ENCODE data around the gene CPNE7. TPM values are rescaled to one million over a fixed set of nuclear protein-coding genes. Genes with fewer than 3 reads are reported as not detected.

The CPNE7 gene
- total and polyA plus RNA-seq, 7 experiments from 2014 or later = 0.39 to 5.2 TPM; not detected in 5

- H3K9me3 ChIP-seq (ENCODE audit: control insufficient read depth in 2 of 3, low read length in 3 of 3) = no peaks in the 10 kb centered on the region
- ATAC-seq (no peak), DNase-seq (no peak)
- H3K4me3 ChIP-seq (ENCODE audit: low read length) = no peak overlapping the region
- CTCF ChIA-PET = no interaction called here
- peaks cover 0 to 61% (median 21%) of the 10 kb centered on the region in 3 experiments for H3K36me3 ChIP-seq (ENCODE audit: control insufficient read depth in 2 of 3, insufficient read depth in 3 of 3, low read length in 3 of 3)
- no peak overlapping the region for H3K27ac Mint-ChIP-seq
- H3K27ac ChIP-seq (ENCODE audit: low read depth, low read length) = no peak overlapping the region
- peaks cover 0 to 18% (median 0%) of the 10 kb centered on the region in 5 donors for H3K36me3 Mint-ChIP-seq
- H3K27me3 Mint-ChIP-seq = no peaks in the 10 kb centered on the region
- POLR2A ChIA-PET = no interaction called here
- H3K4me1 ChIP-seq (ENCODE audit: control insufficient read depth in 2 of 2, insufficient read depth in 2 of 2, low read length in 2 of 2) = no peaks in the 10 kb centered on the region
- H3K27me3 ChIP-seq (ENCODE audit: control insufficient read depth in 2 of 2, insufficient read depth in 2 of 2, low read length in 2 of 2) = no peaks in the 10 kb centered on the region
- H3K4me3 Mint-ChIP-seq = no peak overlapping the region
- intact Hi-C loops (cut with micrococcal nuclease) = no loop called here
- no peaks in the 10 kb centered on the region for H3K9me3 Mint-ChIP-seq
- peaks cover 0 to under 1% (median under 1%) of the 10 kb centered on the region in 7 donors for H3K4me1 Mint-ChIP-seq
Measured at GRCh38 chr16:89646270-89646669, 70.7 kb downstream of the CPNE7 start.

Other genes starting within 250 kb of the CPNE7 start
- 100 to 1,000 TPM; 178 to 254 (median 240) TPM for gene ANKRD11, start 85.2 kb upstream of the CPNE7 start, total RNA-seq
- 10 to 100 TPM in 1 of 2 donors, 1 to 10 TPM in 1; 8.7 to 28.4 TPM for gene ANKRD11, start 85.2 kb upstream of the CPNE7 start, polyA plus RNA-seq
- gene SPG7, start 67.4 kb upstream of the CPNE7 start, total RNA-seq = 100 to 1,000 TPM; 129 to 181 (median 170) TPM
- gene SPG7, start 67.4 kb upstream of the CPNE7 start, polyA plus RNA-seq = 10 to 100 TPM; 48.6 to 56.6 TPM
- gene RPL13, start 15.1 kb upstream of the CPNE7 start, total RNA-seq = 1,000 to 10,000 TPM; 2,239 to 5,631 (median 5,332) TPM
- gene RPL13, start 15.1 kb upstream of the CPNE7 start, polyA plus RNA-seq = 1,000 to 10,000 TPM; 6,375 to 8,810 TPM
- gene DPEP1, start 37.9 kb downstream of the CPNE7 start, total RNA-seq = not detected
- not detected for gene DPEP1, start 37.9 kb downstream of the CPNE7 start, polyA plus RNA-seq
- 10 to 100 TPM; 64.4 to 99.0 (median 65.9) TPM for gene CHMP1A, start 82.0 kb downstream of the CPNE7 start, total RNA-seq
- 10 to 100 TPM; 54.7 to 61.6 TPM for gene CHMP1A, start 82.0 kb downstream of the CPNE7 start, polyA plus RNA-seq
- 10 to 100 TPM in 2 of 5 experiments, 1 to 10 TPM in 3; 6.4 to 17.0 (median 7.9) TPM for gene SPATA33, start 82.1 kb downstream of the CPNE7 start, total RNA-seq
- 1 to 10 TPM; 2.4 to 2.6 TPM for gene SPATA33, start 82.1 kb downstream of the CPNE7 start, polyA plus RNA-seq
- gene CDK10, start 110.9 kb downstream of the CPNE7 start, total RNA-seq = 100 to 1,000 TPM in 3 of 5 experiments, 10 to 100 TPM in 2; 91.5 to 150 (median 102) TPM
- gene CDK10, start 110.9 kb downstream of the CPNE7 start, polyA plus RNA-seq = 10 to 100 TPM; 32.8 to 68.4 TPM
- 10 to 100 TPM in 3 of 5 experiments, 1 to 10 TPM in 2; 8.4 to 32.2 (median 12.0) TPM for gene SPATA2L, start 125.9 kb downstream of the CPNE7 start, total RNA-seq
- 10 to 100 TPM in 1 of 2 donors, 1 to 10 TPM in 1; 7.0 to 12.4 TPM for gene SPATA2L, start 125.9 kb downstream of the CPNE7 start, polyA plus RNA-seq
- 10 to 100 TPM; 11.2 to 28.9 (median 13.3) TPM for gene VPS9D1, start 145.1 kb downstream of the CPNE7 start, total RNA-seq
- gene VPS9D1, start 145.1 kb downstream of the CPNE7 start, polyA plus RNA-seq = 1 to 10 TPM in 1 of 2 donors, under 1 TPM in 1; 0.93 to 1.5 TPM
- 100 to 1,000 TPM in 4 of 5 experiments, 10 to 100 TPM in 1; 75.4 to 160 (median 137) TPM for gene ZNF276, start 145.8 kb downstream of the CPNE7 start, total RNA-seq
- gene ZNF276, start 145.8 kb downstream of the CPNE7 start, polyA plus RNA-seq = 10 to 100 TPM; 17.0 to 65.1 TPM
- 100 to 1,000 TPM in 1 of 5 experiments, 10 to 100 TPM in 1, 1 to 10 TPM in 3; 3.5 to 111 (median 7.9) TPM for gene FANCA, start 240.9 kb downstream of the CPNE7 start, total RNA-seq
- gene FANCA, start 240.9 kb downstream of the CPNE7 start, polyA plus RNA-seq = 1 to 10 TPM in 1 of 2 donors, under 1 TPM in 1; 0.59 to 3.4 TPM

Data from naive thymus-derived CD4-positive, alpha-beta T cell (primary cell).